ENCODE data around the gene BMPER. TPM values are rescaled to one million over a fixed set of nuclear protein-coding genes. Genes with fewer than 3 reads are reported as not detected.

The BMPER gene
- polyA plus RNA-seq, 1 donor from 2014 or later, result 2.1 TPM

DNA sequence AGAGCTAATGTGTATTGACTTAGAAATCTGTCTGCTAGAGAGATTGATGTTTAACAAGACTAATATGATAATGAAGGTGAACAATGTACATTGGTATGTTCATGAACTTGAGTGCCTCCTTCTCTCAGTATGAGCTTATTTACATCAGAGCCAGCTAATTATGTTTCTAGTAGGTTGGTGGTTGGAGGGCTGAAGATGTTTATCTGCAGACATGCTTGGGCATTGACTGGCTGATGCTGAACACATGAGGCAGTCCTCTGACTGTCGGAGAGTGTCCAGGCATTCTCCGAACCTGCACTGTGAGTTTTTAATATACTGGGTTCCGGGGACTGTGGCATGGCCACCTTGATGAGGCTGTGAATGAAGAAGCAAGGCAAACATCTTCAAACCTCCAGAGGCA lies 47.5 kb downstream of the BMPER start:
- H3F3A ChIP-seq (ENCODE audit: insufficient read depth, low read length, poor library complexity, severe bottlenecking), result no peaks in the 10 kb centered on the region
- H3K9ac ChIP-seq (ENCODE audit: low read length), result no peak overlapping the region
- TF ChIP-seq SMC3 (conservative IDR thresholded peaks at IDR 0.05; ENCODE audit: poor library complexity), result no peak
- no peak for TF ChIP-seq EZH2 (IDR thresholded peaks at IDR 0.05; ENCODE audit: borderline replicate concordance, insufficient read depth, low read length, poor library complexity, severe bottlenecking)
- TF ChIP-seq, protein P1, sequence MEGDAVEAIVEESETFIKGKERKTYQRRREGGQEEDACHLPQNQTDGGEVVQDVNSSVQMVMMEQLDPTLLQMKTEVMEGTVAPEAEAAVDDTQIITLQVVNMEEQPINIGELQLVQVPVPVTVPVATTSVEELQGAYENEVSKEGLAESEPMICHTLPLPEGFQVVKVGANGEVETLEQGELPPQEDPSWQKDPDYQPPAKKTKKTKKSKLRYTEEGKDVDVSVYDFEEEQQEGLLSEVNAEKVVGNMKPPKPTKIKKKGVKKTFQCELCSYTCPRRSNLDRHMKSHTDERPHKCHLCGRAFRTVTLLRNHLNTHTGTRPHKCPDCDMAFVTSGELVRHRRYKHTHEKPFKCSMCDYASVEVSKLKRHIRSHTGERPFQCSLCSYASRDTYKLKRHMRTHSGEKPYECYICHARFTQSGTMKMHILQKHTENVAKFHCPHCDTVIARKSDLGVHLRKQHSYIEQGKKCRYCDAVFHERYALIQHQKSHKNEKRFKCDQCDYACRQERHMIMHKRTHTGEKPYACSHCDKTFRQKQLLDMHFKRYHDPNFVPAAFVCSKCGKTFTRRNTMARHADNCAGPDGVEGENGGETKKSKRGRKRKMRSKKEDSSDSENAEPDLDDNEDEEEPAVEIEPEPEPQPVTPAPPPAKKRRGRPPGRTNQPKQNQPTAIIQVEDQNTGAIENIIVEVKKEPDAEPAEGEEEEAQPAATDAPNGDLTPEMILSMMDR (IDR thresholded peaks at IDR 0.05; ENCODE audit: poor library complexity, severe bottlenecking), result no peak
- no peak for TF ChIP-seq RAD21 (conservative IDR thresholded peaks at IDR 0.05)
- TF ChIP-seq EP300 (conservative IDR thresholded peaks at IDR 0.05; ENCODE audit: poor library complexity, severe bottlenecking), result no peak
- TF ChIP-seq MXI1 (conservative IDR thresholded peaks at IDR 0.05; ENCODE audit: poor library complexity, severe bottlenecking), result no peak
- no peak for TF ChIP-seq TAF1 (IDR thresholded peaks at IDR 0.05; ENCODE audit: low read depth)
- no peak for TF ChIP-seq POLR2AphosphoS5 (IDR thresholded peaks at IDR 0.05)
- TF ChIP-seq, protein P2, sequence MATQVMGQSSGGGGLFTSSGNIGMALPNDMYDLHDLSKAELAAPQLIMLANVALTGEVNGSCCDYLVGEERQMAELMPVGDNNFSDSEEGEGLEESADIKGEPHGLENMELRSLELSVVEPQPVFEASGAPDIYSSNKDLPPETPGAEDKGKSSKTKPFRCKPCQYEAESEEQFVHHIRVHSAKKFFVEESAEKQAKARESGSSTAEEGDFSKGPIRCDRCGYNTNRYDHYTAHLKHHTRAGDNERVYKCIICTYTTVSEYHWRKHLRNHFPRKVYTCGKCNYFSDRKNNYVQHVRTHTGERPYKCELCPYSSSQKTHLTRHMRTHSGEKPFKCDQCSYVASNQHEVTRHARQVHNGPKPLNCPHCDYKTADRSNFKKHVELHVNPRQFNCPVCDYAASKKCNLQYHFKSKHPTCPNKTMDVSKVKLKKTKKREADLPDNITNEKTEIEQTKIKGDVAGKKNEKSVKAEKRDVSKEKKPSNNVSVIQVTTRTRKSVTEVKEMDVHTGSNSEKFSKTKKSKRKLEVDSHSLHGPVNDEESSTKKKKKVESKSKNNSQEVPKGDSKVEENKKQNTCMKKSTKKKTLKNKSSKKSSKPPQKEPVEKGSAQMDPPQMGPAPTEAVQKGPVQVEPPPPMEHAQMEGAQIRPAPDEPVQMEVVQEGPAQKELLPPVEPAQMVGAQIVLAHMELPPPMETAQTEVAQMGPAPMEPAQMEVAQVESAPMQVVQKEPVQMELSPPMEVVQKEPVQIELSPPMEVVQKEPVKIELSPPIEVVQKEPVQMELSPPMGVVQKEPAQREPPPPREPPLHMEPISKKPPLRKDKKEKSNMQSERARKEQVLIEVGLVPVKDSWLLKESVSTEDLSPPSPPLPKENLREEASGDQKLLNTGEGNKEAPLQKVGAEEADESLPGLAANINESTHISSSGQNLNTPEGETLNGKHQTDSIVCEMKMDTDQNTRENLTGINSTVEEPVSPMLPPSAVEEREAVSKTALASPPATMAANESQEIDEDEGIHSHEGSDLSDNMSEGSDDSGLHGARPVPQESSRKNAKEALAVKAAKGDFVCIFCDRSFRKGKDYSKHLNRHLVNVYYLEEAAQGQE (IDR thresholded peaks at IDR 0.05; ENCODE audit: borderline replicate concordance), result no peak
- no peaks in the 10 kb centered on the region for H3K79me2 ChIP-seq (replicated peaks; ENCODE audit: insufficient read depth, low read length)
- no peaks in the 10 kb centered on the region for H3K9me3 ChIP-seq (ENCODE audit: low read length)
- no peaks in the 10 kb centered on the region for H4K20me1 ChIP-seq (ENCODE audit: insufficient read depth)
- no peaks in the 10 kb centered on the region for H3K27me3 ChIP-seq (ENCODE audit: insufficient read depth, low read depth, low read length)
- no peak overlapping the region for H2AFZ ChIP-seq (ENCODE audit: low read depth, low read length)
- no peaks in the 10 kb centered on the region for H3K36me3 ChIP-seq (ENCODE audit: insufficient read depth, low read length)
- H3K4me2 ChIP-seq (ENCODE audit: low read length), result no peak overlapping the region
- H3K9me2 ChIP-seq (ENCODE audit: insufficient read depth, low read length), result no peaks in the 10 kb centered on the region
- H3K4me3 ChIP-seq (ENCODE audit: low read length), result no peak overlapping the region
- no peak overlapping the region for H3K27ac ChIP-seq (ENCODE audit: low read length)

DNA sequence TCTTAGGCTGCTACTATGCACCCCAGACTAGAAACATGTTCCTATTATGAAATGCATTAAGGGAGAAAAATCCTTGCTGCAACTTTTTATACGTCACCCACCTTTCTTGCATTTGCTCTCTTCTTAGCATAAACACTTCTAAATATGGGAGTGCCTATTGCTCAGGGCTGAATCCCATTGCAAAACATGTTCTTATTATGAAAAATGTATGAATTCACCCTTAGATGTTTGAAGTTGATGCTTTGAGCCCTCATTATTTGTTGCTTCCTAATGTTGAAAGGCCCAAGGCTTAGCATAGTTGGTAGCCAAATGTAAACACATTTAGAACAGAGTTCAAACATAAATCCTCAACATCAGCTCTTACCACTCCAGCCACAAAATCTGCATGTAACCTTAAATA lies 52.8 kb downstream of the BMPER start:
- no peak for TF ChIP-seq TAF1 (IDR thresholded peaks at IDR 0.05; ENCODE audit: low read depth)
- Histone ChIP-seq H3F3A (ENCODE audit: insufficient read depth, low read length, poor library complexity, severe bottlenecking) (no peaks in the 10 kb centered on the region), H3K9ac (ENCODE audit: low read length) (no peak overlapping the region), H3K9me3 (ENCODE audit: low read length) (no peaks in the 10 kb centered on the region), H3K79me2 (replicated peaks; ENCODE audit: insufficient read depth, low read length) (no peaks in the 10 kb centered on the region), H4K20me1 (ENCODE audit: insufficient read depth) (no peaks in the 10 kb centered on the region), H3K4me2 (ENCODE audit: low read length) (no peak overlapping the region), H3K27ac (ENCODE audit: low read length) (no peak overlapping the region), H3K4me3 (ENCODE audit: low read length) (no peak overlapping the region), H2AFZ (ENCODE audit: low read depth, low read length) (no peak overlapping the region), H3K36me3 (ENCODE audit: insufficient read depth, low read length) (no peaks in the 10 kb centered on the region), H3K27me3 (ENCODE audit: insufficient read depth, low read depth, low read length) (no peaks in the 10 kb centered on the region), H3K9me2 (ENCODE audit: insufficient read depth, low read length) (no peaks in the 10 kb centered on the region)

DNA sequence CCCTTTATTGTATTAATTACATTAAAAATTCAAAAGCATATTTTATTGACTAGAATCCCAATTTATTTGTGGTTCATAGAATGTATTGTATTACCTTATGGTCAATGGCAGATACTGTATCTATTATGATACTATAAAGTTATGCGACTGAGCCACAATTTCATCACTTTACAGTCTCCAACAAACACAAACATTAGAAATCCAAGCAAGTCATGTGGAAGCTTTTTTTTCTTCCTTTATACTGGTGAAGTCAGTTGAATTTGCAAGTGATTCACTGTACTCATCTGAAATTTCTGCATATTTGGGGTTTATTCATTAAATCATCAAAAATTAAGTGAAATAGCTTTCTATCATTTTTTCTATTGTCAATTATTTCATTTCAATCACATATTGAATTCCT lies 54.3 kb downstream of the BMPER start:
- H3F3A ChIP-seq (ENCODE audit: insufficient read depth, low read length, poor library complexity, severe bottlenecking), result no peaks in the 10 kb centered on the region
- no peak overlapping the region for H3K4me3 ChIP-seq (ENCODE audit: low read length)
- TF ChIP-seq TAF1 (IDR thresholded peaks at IDR 0.05; ENCODE audit: low read depth) (no peak), SMC3 (conservative IDR thresholded peaks at IDR 0.05; ENCODE audit: poor library complexity) (no peak), EP300 (conservative IDR thresholded peaks at IDR 0.05; ENCODE audit: poor library complexity, severe bottlenecking) (no peak), POLR2AphosphoS5 (IDR thresholded peaks at IDR 0.05) (no peak), EZH2 (IDR thresholded peaks at IDR 0.05; ENCODE audit: borderline replicate concordance, insufficient read depth, low read length, poor library complexity, severe bottlenecking) (no peak), MXI1 (conservative IDR thresholded peaks at IDR 0.05; ENCODE audit: poor library complexity, severe bottlenecking) (no peak), RAD21 (conservative IDR thresholded peaks at IDR 0.05) (no peak)
- TF ChIP-seq, protein P1 (IDR thresholded peaks at IDR 0.05; ENCODE audit: poor library complexity, severe bottlenecking), result no peak
- TF ChIP-seq, protein P2 (IDR thresholded peaks at IDR 0.05; ENCODE audit: borderline replicate concordance), result no peak
- no peaks in the 10 kb centered on the region for H4K20me1 ChIP-seq (ENCODE audit: insufficient read depth)
- no peaks in the 10 kb centered on the region for H3K27me3 ChIP-seq (ENCODE audit: insufficient read depth, low read depth, low read length)
- H3K9me3 ChIP-seq (ENCODE audit: low read length), result no peaks in the 10 kb centered on the region
- H3K36me3 ChIP-seq (ENCODE audit: insufficient read depth, low read length), result no peaks in the 10 kb centered on the region
- no peak overlapping the region for H3K9ac ChIP-seq (ENCODE audit: low read length)
- no peak overlapping the region for H3K27ac ChIP-seq (ENCODE audit: low read length)
- H2AFZ ChIP-seq (ENCODE audit: low read depth, low read length), result no peak overlapping the region
- H3K9me2 ChIP-seq (ENCODE audit: insufficient read depth, low read length), result no peaks in the 10 kb centered on the region
- no peaks in the 10 kb centered on the region for H3K79me2 ChIP-seq (replicated peaks; ENCODE audit: insufficient read depth, low read length)
- H3K4me2 ChIP-seq (ENCODE audit: low read length), result no peak overlapping the region

Measured in neural cell (in vitro differentiated cells).